Activated CD4-positive, alpha-beta memory T cell treated with anti-CD3 and anti-CD28 coated beads for 36 hours (primary cell): ENCODE measurements around the gene WDR37. TPM values are rescaled to one million over a fixed set of nuclear protein-coding genes. Genes with fewer than 3 reads are reported as not detected.
"Not testable (repeated sequence)": the region's sequence is repeated elsewhere in the genome, so short reads cannot be mapped to it uniquely, and the experiment has no call there.

Experiments used
- CTCF ChIA-PET: fragments of 350-600 bp; sonication (Branson Sonifier 250); formaldehyde crosslinking; loops from one replicate; lab custom pipeline; 2021; ENCODE audit warnings: antibody characterized with exemption, inconsistent platforms; lab: Charles Lee
- POLR2A ChIA-PET: fragments of 350-600 bp; sonication (Branson Sonifier 250); formaldehyde crosslinking; loops from one replicate; lab custom pipeline; 2021; ENCODE audit warnings: antibody characterized with exemption; lab: Charles Lee
- DNase-seq: peaks from one replicate; pipeline ENCODE4 v3.0.0-alpha.2; 2020
- H3K27ac Mint-ChIP-seq: one replicate; pipeline ENCODE4 v1.8.0; 2021; ENCODE audit warnings: mixed read lengths
- H3K27me3 Mint-ChIP-seq: one replicate; pipeline ENCODE4 v1.8.0; 2021; ENCODE audit warnings: mixed read lengths
- H3K36me3 Mint-ChIP-seq: one replicate; pipeline ENCODE4 v1.8.0; 2021; ENCODE audit warnings: mixed read lengths
- H3K4me1 Mint-ChIP-seq: one replicate; pipeline ENCODE4 v1.8.0; 2021; ENCODE audit warnings: low read depth, mixed read lengths
- H3K4me3 Mint-ChIP-seq: one replicate; pipeline ENCODE4 v1.8.0; 2021; ENCODE audit warnings: mild to moderate bottlenecking, mixed read lengths
- H3K9me3 Mint-ChIP-seq: one replicate; pipeline ENCODE4 v1.8.0; 2021; ENCODE audit warnings: mixed read lengths
- intact Hi-C: fragments of 100-400 bp; cut with micrococcal nuclease; formaldehyde crosslinking; loops from one replicate; pipeline ENCODE4 v1.15.1; 2023
- total RNA-seq, 2 experiments: library from RNA; stranded (reverse); gene quantifications; one replicate each; pipeline ENCODE4 v1.2.3, GENCODE V29; 2021

WDR37 gene
- total RNA-seq, 2 experiments from 2014 or later = 18.1 to 19.4 TPM

GRCh38 chr10:1110674-1111119, 54.5 kb downstream of the WDR37 start:
- Mint-ChIP-seq H3K4me1 (peaks cover 24% of the 10 kb centered on the region), H3K9me3 (no peaks in the 10 kb centered on the region), H3K27ac (peak overlapping the region; percentile 77), H3K4me3 (no peak overlapping the region), H3K36me3 (peaks cover 68% of the 10 kb centered on the region), H3K27me3 (no peaks in the 10 kb centered on the region)
- CTCF ChIA-PET = interaction anchor here (0.7 to 2.0 kb wide), 19 partner anchors 9 to 1933 kb away, joined by 3 to 28 read pairs (median 4); no protein-coding TSS in a partner anchor
- intact Hi-C loops = loop anchor here (1.0 to 10.0 kb wide), 7 partner anchors 16 to 532 kb away; partner anchors contain the start of gene GTPBP4
- POLR2A ChIA-PET = interaction anchor here (0.8 to 1.0 kb wide), 4 partner anchors 16 to 929 kb away, joined by 3 to 5 read pairs (median 3); no protein-coding TSS in a partner anchor
- no peak for DNase-seq

GRCh38 chr10:1114315-1114714, 58.1 kb downstream of the WDR37 start:
- intact Hi-C loops = loop anchor here (5.0 to 10.0 kb wide), 4 partner anchors 52 to 240 kb away; no protein-coding TSS in a partner anchor
- no peak for DNase-seq
- Mint-ChIP-seq H3K36me3 (peaks cover 67% of the 10 kb centered on the region), H3K27ac (no peak overlapping the region), H3K9me3 (no peaks in the 10 kb centered on the region), H3K4me1 (peaks cover 37% of the 10 kb centered on the region), H3K27me3 (no peaks in the 10 kb centered on the region), H3K4me3 (no peak overlapping the region)
- CTCF ChIA-PET = no interaction called here
- POLR2A ChIA-PET = no interaction called here

GRCh38 chr10:1114719-1115606, 58.8 kb downstream of the WDR37 start:
- ChIA-PET POLR2A (no interaction called here), CTCF (no interaction called here)
- DNase-seq = no peak
- Mint-ChIP-seq H3K9me3 (no peaks in the 10 kb centered on the region), H3K27me3 (no peaks in the 10 kb centered on the region), H3K4me1 (peaks cover 36% of the 10 kb centered on the region), H3K36me3 (peaks cover 71% of the 10 kb centered on the region), H3K27ac (no peak overlapping the region), H3K4me3 (no peak overlapping the region)
- intact Hi-C loops = loop anchor here (5.0 to 10.0 kb wide), 4 partner anchors 53 to 240 kb away; no protein-coding TSS in a partner anchor

GRCh38 chr10:1115607-1115955, 59.4 kb downstream of the WDR37 start:
- ChIA-PET CTCF (no interaction called here), POLR2A (no interaction called here)
- no peak overlapping the region for H3K27ac Mint-ChIP-seq
- intact Hi-C loops = loop anchor here (10.0 kb wide), 3 partner anchors 139 to 239 kb away; no protein-coding TSS in a partner anchor
- no peak overlapping the region for H3K4me3 Mint-ChIP-seq
- peaks cover 69% of the 10 kb centered on the region for H3K36me3 Mint-ChIP-seq
- no peak for DNase-seq
- H3K4me1 Mint-ChIP-seq = peaks cover 30% of the 10 kb centered on the region
- H3K27me3 Mint-ChIP-seq = no peaks in the 10 kb centered on the region
- no peaks in the 10 kb centered on the region for H3K9me3 Mint-ChIP-seq

GRCh38 chr10:1116051-1116450, 59.9 kb downstream of the WDR37 start:
- ChIA-PET CTCF (interaction anchor here (1.0 kb wide), 1 partner anchor 253 kb away, joined by 3 read pairs; no protein-coding TSS in a partner anchor), POLR2A (no interaction called here)
- Mint-ChIP-seq H3K27me3 (no peaks in the 10 kb centered on the region), H3K4me3 (no peak overlapping the region), H3K27ac (no peak overlapping the region), H3K36me3 (peaks cover 66% of the 10 kb centered on the region), H3K4me1 (peaks cover 26% of the 10 kb centered on the region), H3K9me3 (no peaks in the 10 kb centered on the region)
- no peak for DNase-seq
- intact Hi-C loops = loop anchor here (10.0 kb wide), 3 partner anchors 139 to 239 kb away; no protein-coding TSS in a partner anchor

GRCh38 chr10:1116696-1117280, 60.6 kb downstream of the WDR37 start:
- ChIA-PET CTCF (interaction anchor here (1.0 kb wide), 1 partner anchor 252 kb away, joined by 3 read pairs; no protein-coding TSS in a partner anchor), POLR2A (no interaction called here)
- no peak overlapping the region for H3K27ac Mint-ChIP-seq
- DNase-seq = no peak
- no peak overlapping the region for H3K4me3 Mint-ChIP-seq
- peaks cover 19% of the 10 kb centered on the region for H3K4me1 Mint-ChIP-seq
- intact Hi-C loops = loop anchor here (10.0 kb wide), 3 partner anchors 138 to 238 kb away; no protein-coding TSS in a partner anchor
- H3K27me3 Mint-ChIP-seq = no peaks in the 10 kb centered on the region
- H3K9me3 Mint-ChIP-seq = no peaks in the 10 kb centered on the region
- H3K36me3 Mint-ChIP-seq = peaks cover 63% of the 10 kb centered on the region

GRCh38 chr10:1117651-1118050, 61.5 kb downstream of the WDR37 start:
- Mint-ChIP-seq H3K4me1 (peaks cover 18% of the 10 kb centered on the region), H3K27ac (no peak overlapping the region), H3K9me3 (no peaks in the 10 kb centered on the region), H3K36me3 (peaks cover 63% of the 10 kb centered on the region), H3K27me3 (no peaks in the 10 kb centered on the region), H3K4me3 (no peak overlapping the region)
- CTCF ChIA-PET = no interaction called here
- no peak for DNase-seq
- POLR2A ChIA-PET = no interaction called here
- intact Hi-C loops = loop anchor here (10.0 kb wide), 3 partner anchors 137 to 237 kb away; no protein-coding TSS in a partner anchor

- intact Hi-C loops = loop anchor here (10.0 kb wide), 3 partner anchors 136 to 236 kb away; no protein-coding TSS in a partner anchor
- POLR2A ChIA-PET, H3K9me3 Mint-ChIP-seq, CTCF ChIA-PET, H3K27ac Mint-ChIP-seq, H3K27me3 Mint-ChIP-seq, DNase-seq, H3K4me3 Mint-ChIP-seq: not testable (repeated sequence)
- H3K36me3 Mint-ChIP-seq = peaks cover 61% of the 10 kb centered on the region
- H3K4me1 Mint-ChIP-seq = peaks cover 23% of the 10 kb centered on the region
Observed at GRCh38 chr10:1118318-1118717, 62.1 kb downstream of the WDR37 start.

GRCh38 chr10:1119027-1119426, 62.8 kb downstream of the WDR37 start:
- Mint-ChIP-seq H3K9me3 (no peaks in the 10 kb centered on the region), H3K36me3 (peaks cover 64% of the 10 kb centered on the region), H3K4me1 (peaks cover 28% of the 10 kb centered on the region), H3K4me3 (no peak overlapping the region), H3K27ac (no peak overlapping the region), H3K27me3 (no peaks in the 10 kb centered on the region)
- ChIA-PET CTCF (interaction anchor here (1.4 kb wide), 1 partner anchor 9 kb away, joined by 4 read pairs; no protein-coding TSS in a partner anchor), POLR2A (no interaction called here)
- intact Hi-C loops = loop anchor here (10.0 kb wide), 3 partner anchors 136 to 236 kb away; no protein-coding TSS in a partner anchor
- DNase-seq = no peak

GRCh38 chr10:1119501-1119900, 63.3 kb downstream of the WDR37 start:
- Mint-ChIP-seq H3K4me1 (peaks cover 28% of the 10 kb centered on the region), H3K27me3 (no peaks in the 10 kb centered on the region), H3K4me3 (no peak overlapping the region), H3K9me3 (no peaks in the 10 kb centered on the region), H3K27ac (no peak overlapping the region), H3K36me3 (peaks cover 67% of the 10 kb centered on the region)
- no peak for DNase-seq
- POLR2A ChIA-PET = no interaction called here
- intact Hi-C loops = loop anchor here (10.0 kb wide), 3 partner anchors 135 to 235 kb away; no protein-coding TSS in a partner anchor
- CTCF ChIA-PET = interaction anchor here (1.4 kb wide), 1 partner anchor 9 kb away, joined by 4 read pairs; no protein-coding TSS in a partner anchor

- H3K27ac Mint-ChIP-seq = no peak overlapping the region
- ChIA-PET POLR2A (no interaction called here), CTCF (no interaction called here)
- DNase-seq = no peak
- peaks cover 70% of the 10 kb centered on the region for H3K36me3 Mint-ChIP-seq
- H3K4me3 Mint-ChIP-seq = no peak overlapping the region
- H3K4me1 Mint-ChIP-seq = peaks cover 28% of the 10 kb centered on the region
- intact Hi-C loops = no loop called here
- no peaks in the 10 kb centered on the region for H3K27me3 Mint-ChIP-seq
- no peaks in the 10 kb centered on the region for H3K9me3 Mint-ChIP-seq
Observed at GRCh38 chr10:1120306-1120705, 64.1 kb downstream of the WDR37 start.

- H3K27me3 Mint-ChIP-seq = no peaks in the 10 kb centered on the region
- intact Hi-C loops = no loop called here
- peaks cover 28% of the 10 kb centered on the region for H3K4me1 Mint-ChIP-seq
- H3K4me3 Mint-ChIP-seq = no peak overlapping the region
- no peak for DNase-seq
- POLR2A ChIA-PET = no interaction called here
- CTCF ChIA-PET = no interaction called here
- H3K36me3 Mint-ChIP-seq = peaks cover 71% of the 10 kb centered on the region
- H3K27ac Mint-ChIP-seq = no peak overlapping the region
- H3K9me3 Mint-ChIP-seq = no peaks in the 10 kb centered on the region
Observed at GRCh38 chr10:1120801-1121211, 64.6 kb downstream of the WDR37 start.
